ENCODE data around the gene CEP57.

CEP57 gene

GRCh38 chr11:95789506-95790122 lies 684 bp upstream of the CEP57 start, which contains the start of gene FAM76B:
Gene FAM76B, minus strand, starts transcription at chr11:95789782. Its CDS starts 304 bp downstream, at chr11:95789478.
- peak; percentile 97 for DNase-seq (ENCODE audit: low read depth)
- TF ChIP-seq CTCF (IDR thresholded peaks at IDR 0.05; ENCODE audit: control insufficient read depth, extremely low read depth, insufficient read depth), result no peak
- H3K4me3 ChIP-seq (ENCODE audit: low read depth, low read length), result peak within 1 kb of the TSS; percentile 86

GRCh38 chr11:95790933-95791708 lies 823 bp downstream of the CEP57 start:
- no peak for TF ChIP-seq CTCF (IDR thresholded peaks at IDR 0.05; ENCODE audit: control insufficient read depth, extremely low read depth, insufficient read depth)
- DNase-seq (ENCODE audit: low read depth), result no peak
- peak overlapping the region; percentile 86 for H3K4me3 ChIP-seq (ENCODE audit: low read depth, low read length)

GRCh38 chr11:95791709-95792033 lies 1.4 kb downstream of the CEP57 start:
- no peak for DNase-seq (ENCODE audit: low read depth)
- TF ChIP-seq CTCF (IDR thresholded peaks at IDR 0.05; ENCODE audit: control insufficient read depth, extremely low read depth, insufficient read depth), result no peak
- H3K4me3 ChIP-seq (ENCODE audit: low read depth, low read length), result peak overlapping the region; percentile 86

GRCh38 chr11:95792200-95792599 lies 1.9 kb downstream of the CEP57 start:
- no peak for TF ChIP-seq CTCF (IDR thresholded peaks at IDR 0.05; ENCODE audit: control insufficient read depth, extremely low read depth, insufficient read depth)
- H3K4me3 ChIP-seq (ENCODE audit: low read depth, low read length), result peak overlapping the region; percentile 86
- no peak for DNase-seq (ENCODE audit: low read depth)

- no peak overlapping the region for H3K4me3 ChIP-seq (ENCODE audit: low read depth, low read length)
- no peak for DNase-seq (ENCODE audit: low read depth)
- no peak for TF ChIP-seq CTCF (IDR thresholded peaks at IDR 0.05; ENCODE audit: control insufficient read depth, extremely low read depth, insufficient read depth)
Observed at GRCh38 chr11:95792700-95793099, 2.4 kb downstream of the CEP57 start.

- TF ChIP-seq CTCF (IDR thresholded peaks at IDR 0.05; ENCODE audit: control insufficient read depth, extremely low read depth, insufficient read depth), result no peak
- DNase-seq (ENCODE audit: low read depth), result no peak
- H3K4me3 ChIP-seq (ENCODE audit: low read depth, low read length), result no peak overlapping the region
Observed at GRCh38 chr11:95793116-95793515, 2.8 kb downstream of the CEP57 start.

Measured in LNCaP clone FGC (cell line).